Left ventricle myocardium superior (tissue), 1 donor: ENCODE results near the gene AQP11. TPM values are rescaled to one million over a fixed set of nuclear protein-coding genes. Genes with fewer than 3 reads are reported as not detected.
"Not testable (repeated sequence)": the region's sequence is repeated elsewhere in the genome, so short reads cannot be mapped to it uniquely, and the experiment has no call there.

Source experiments
- ATAC-seq: fragments of 200-7000 bp; cut with Tn5 transposase; one replicate; pipeline ENCODE4 v1.9.1; 2020; ENCODE audit warnings: mild to moderate bottlenecking, moderate library complexity
- DNase-seq: peaks from one replicate; pipeline ENCODE4 v3.0.0-alpha.2; 2020
- intact Hi-C: fragments of 100-400 bp; cut with micrococcal nuclease; formaldehyde crosslinking; loops from one replicate; pipeline ENCODE4 v1.11.0; 2022
- total RNA-seq: library from RNA; stranded (reverse); fragmentation: NEBNext Ultra II Directional; extraction: Animal tissue kit (Norgen Biotek cat#: 25700); gene quantifications from one replicate; pipeline ENCODE4 v1.2.1, GENCODE V29; 2021
- donor health status: DM: no; HTN: yes; CAD: no; lungs with severe emphysema.

The AQP11 gene
- total RNA-seq, 1 donor from 2014 or later, result 0.87 TPM

- intact Hi-C loops, result no loop called here
- no peak for DNase-seq
- peak; percentile 16 for ATAC-seq
Observed at GRCh38 chr11:77589181-77589520, 602 bp upstream of the AQP11 start.

GRCh38 chr11:77590194-77590782 lies 535 bp downstream of the AQP11 start:
- DNase-seq (peak; percentile 38), ATAC-seq (peak; percentile 27)
- intact Hi-C loops, result no loop called here

GRCh38 chr11:77592727-77593126 lies 3.0 kb downstream of the AQP11 start:
- no peak for DNase-seq
- ATAC-seq, result no peak
- intact Hi-C loops, result no loop called here

- ATAC-seq (no peak), DNase-seq (no peak)
- intact Hi-C loops, result no loop called here
Observed at GRCh38 chr11:77593883-77594282, 4.1 kb downstream of the AQP11 start.

- DNase-seq, result no peak
- intact Hi-C loops, result no loop called here
- ATAC-seq, result no peak
Observed at GRCh38 chr11:77596626-77597025, 6.9 kb downstream of the AQP11 start.

- no peak for DNase-seq
- no peak for ATAC-seq
- intact Hi-C loops, result no loop called here
Observed at GRCh38 chr11:77598195-77598594, 8.4 kb downstream of the AQP11 start.

GRCh38 chr11:77602381-77603088 lies 12.8 kb downstream of the AQP11 start:
- intact Hi-C loops, result no loop called here
- DNase-seq, result no peak
- ATAC-seq, result peak; percentile 61

GRCh38 chr11:77604281-77604680 lies 14.5 kb downstream of the AQP11 start:
- DNase-seq, result no peak
- intact Hi-C loops, result no loop called here
- no peak for ATAC-seq

- intact Hi-C loops, result no loop called here
- no peak for DNase-seq
- no peak for ATAC-seq
Observed at GRCh38 chr11:77609234-77609633, 19.5 kb downstream of the AQP11 start.

GRCh38 chr11:77611921-77612320 lies 22.2 kb downstream of the AQP11 start:
- intact Hi-C loops, result no loop called here
- ATAC-seq, result no peak
- no peak for DNase-seq

- DNase-seq (no peak), ATAC-seq (no peak)
- intact Hi-C loops, result no loop called here
Observed at GRCh38 chr11:77617892-77618291, 28.1 kb downstream of the AQP11 start.

- intact Hi-C loops, result no loop called here
- no peak for DNase-seq
- no peak for ATAC-seq
Observed at GRCh38 chr11:77619576-77620198, 29.9 kb downstream of the AQP11 start.

GRCh38 chr11:77630157-77630710 lies 40.5 kb downstream of the AQP11 start:
- ATAC-seq (no peak), DNase-seq (no peak)
- intact Hi-C loops, result no loop called here

GRCh38 chr11:77633926-77634325 lies 44.2 kb downstream of the AQP11 start:
- DNase-seq, ATAC-seq, intact Hi-C loops: not testable (repeated sequence)

GRCh38 chr11:77636731-77637344 lies 47.1 kb downstream of the AQP11 start:
- intact Hi-C loops, result no loop called here
- no peak for ATAC-seq
- DNase-seq, result no peak

- intact Hi-C loops, result no loop called here
- peak; percentile 99 for ATAC-seq
- DNase-seq, result peak; percentile 88
Observed at GRCh38 chr11:77637345-77638165, 47.8 kb downstream of the AQP11 start, which contains the start of gene CLNS1A. CLNS1A (minus strand) TSS chr11:77637794; CDS start chr11:77637714, 80 bp downstream.

GRCh38 chr11:77642228-77642627 lies 52.5 kb downstream of the AQP11 start:
- ATAC-seq (no peak), DNase-seq (no peak)
- intact Hi-C loops, result no loop called here

GRCh38 chr11:77644887-77645286 lies 55.1 kb downstream of the AQP11 start:
- no peak for ATAC-seq
- no peak for DNase-seq
- intact Hi-C loops, result no loop called here

- ATAC-seq (no peak), DNase-seq (no peak)
- intact Hi-C loops, result no loop called here
Observed at GRCh38 chr11:77647654-77648305, 58.0 kb downstream of the AQP11 start.
